T1000 (cell line): ENCODE data around the gene HEPHL1.
A peak's percentile ranks its signal among the peaks of the same experiment; 100 is the strongest.
"Not testable (repeated sequence)": the region's sequence is repeated elsewhere in the genome, so short reads cannot be mapped to it uniquely, and the experiment has no call there.

Experiments
- DNase-seq: peaks from one replicate; lab custom pipeline; 2025; ENCODE audit warnings: mixed read lengths; lab: John Stamatoyannopoulos, UW

The HEPHL1 gene

GRCh38 chr11:94084164-94084563 lies 63.0 kb downstream of the HEPHL1 start:
- DNase-seq, result no peak

GRCh38 chr11:94088906-94089305 lies 67.8 kb downstream of the HEPHL1 start:
- no peak for DNase-seq

- DNase-seq, result no peak
These were observed 68.2 kb downstream of the HEPHL1 start for GRCh38 chr11:94089341-94089740.

GRCh38 chr11:94090401-94090800 lies 69.2 kb downstream of the HEPHL1 start:
- no peak for DNase-seq

GRCh38 chr11:94091091-94091490 lies 69.9 kb downstream of the HEPHL1 start:
- no peak for DNase-seq

GRCh38 chr11:94100253-94100652 lies 79.1 kb downstream of the HEPHL1 start:
- DNase-seq, result no peak

- no peak for DNase-seq
These were observed 82.3 kb downstream of the HEPHL1 start for GRCh38 chr11:94103471-94103870.

- no peak for DNase-seq
These were observed 83.6 kb downstream of the HEPHL1 start for GRCh38 chr11:94104734-94105133.

GRCh38 chr11:94106716-94107115 lies 85.6 kb downstream of the HEPHL1 start:
- DNase-seq, result no peak

GRCh38 chr11:94107363-94107762 lies 86.2 kb downstream of the HEPHL1 start:
- no peak for DNase-seq

- no peak for DNase-seq
These were observed 90.1 kb downstream of the HEPHL1 start for GRCh38 chr11:94111241-94111640.

GRCh38 chr11:94111660-94112059 lies 90.5 kb downstream of the HEPHL1 start:
- DNase-seq, result no peak

GRCh38 chr11:94112206-94112953 lies 91.2 kb downstream of the HEPHL1 start:
- DNase-seq, result no peak

GRCh38 chr11:94117197-94117574 lies 96.0 kb downstream of the HEPHL1 start:
- DNase-seq, result no peak

- DNase-seq, result no peak
These were observed 96.7 kb downstream of the HEPHL1 start for GRCh38 chr11:94117871-94118270.

GRCh38 chr11:94119676-94120075 lies 98.5 kb downstream of the HEPHL1 start:
- DNase-seq, result not testable (repeated sequence)

GRCh38 chr11:94120516-94120915 lies 99.4 kb downstream of the HEPHL1 start:
- not testable (repeated sequence) for DNase-seq

- no peak for DNase-seq
These were observed 99.8 kb downstream of the HEPHL1 start for GRCh38 chr11:94120946-94121345.

GRCh38 chr11:94125407-94126115 lies 104.4 kb downstream of the HEPHL1 start:
- DNase-seq, result no peak

- DNase-seq, result no peak
These were observed 106.5 kb downstream of the HEPHL1 start for GRCh38 chr11:94127638-94128037.

GRCh38 chr11:94128291-94128745 lies 107.2 kb downstream of the HEPHL1 start:
- DNase-seq, result no peak

GRCh38 chr11:94128746-94129511 lies 107.8 kb downstream of the HEPHL1 start, which contains the start of gene PANX1:
Gene PANX1 (plus strand): TSS chr11:94128841. CDS start chr11:94129313, 472 bp downstream.
- DNase-seq, result peak; percentile 55
